Subcutaneous adipose tissue (tissue), 4 donors: ENCODE results near the gene LRRC7. TPM values are rescaled to one million over a fixed set of nuclear protein-coding genes. Genes with fewer than 3 reads are reported as not detected.

Source experiments
- total RNA-seq, 4 donors: library from RNA; depleted of rRNA; stranded (reverse); fragments of >200 nt; gene quantifications; one replicate each; pipeline ENCODE4 v1.1.0, GENCODE V29; 2016
- TF ChIP-seq, protein P1 (sequence below): fragments of 450-650 bp; IDR thresholded peaks from one replicate; pipeline ENCODE4 v1.5.1; 2016; ENCODE audit warnings: low read depth, mild to moderate bottlenecking, control low read depth, antibody characterized with exemption, moderate library complexity

The LRRC7 gene
- total RNA-seq, 4 donors from 2014 or later = not detected

DNA sequence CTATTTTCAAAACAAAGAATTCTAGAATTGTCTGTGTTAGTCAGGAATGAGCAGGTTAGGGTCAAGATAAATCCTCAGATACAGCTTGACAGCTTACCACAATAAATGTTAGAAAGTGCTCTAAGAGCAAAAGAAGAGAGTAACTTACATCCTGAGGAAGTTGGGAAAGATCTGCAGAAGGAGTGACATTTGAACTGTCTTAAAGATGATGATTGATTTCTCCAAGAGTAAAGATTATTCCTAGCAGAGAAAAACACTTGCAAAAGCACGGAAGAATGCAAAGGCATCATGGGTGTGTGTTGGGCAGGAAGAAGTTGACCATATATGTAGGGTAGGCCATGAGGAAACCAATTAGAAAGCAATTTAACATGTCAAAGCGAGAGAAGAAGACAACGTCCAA lies 175.4 kb downstream of the LRRC7 start:
- TF ChIP-seq, protein P1, sequence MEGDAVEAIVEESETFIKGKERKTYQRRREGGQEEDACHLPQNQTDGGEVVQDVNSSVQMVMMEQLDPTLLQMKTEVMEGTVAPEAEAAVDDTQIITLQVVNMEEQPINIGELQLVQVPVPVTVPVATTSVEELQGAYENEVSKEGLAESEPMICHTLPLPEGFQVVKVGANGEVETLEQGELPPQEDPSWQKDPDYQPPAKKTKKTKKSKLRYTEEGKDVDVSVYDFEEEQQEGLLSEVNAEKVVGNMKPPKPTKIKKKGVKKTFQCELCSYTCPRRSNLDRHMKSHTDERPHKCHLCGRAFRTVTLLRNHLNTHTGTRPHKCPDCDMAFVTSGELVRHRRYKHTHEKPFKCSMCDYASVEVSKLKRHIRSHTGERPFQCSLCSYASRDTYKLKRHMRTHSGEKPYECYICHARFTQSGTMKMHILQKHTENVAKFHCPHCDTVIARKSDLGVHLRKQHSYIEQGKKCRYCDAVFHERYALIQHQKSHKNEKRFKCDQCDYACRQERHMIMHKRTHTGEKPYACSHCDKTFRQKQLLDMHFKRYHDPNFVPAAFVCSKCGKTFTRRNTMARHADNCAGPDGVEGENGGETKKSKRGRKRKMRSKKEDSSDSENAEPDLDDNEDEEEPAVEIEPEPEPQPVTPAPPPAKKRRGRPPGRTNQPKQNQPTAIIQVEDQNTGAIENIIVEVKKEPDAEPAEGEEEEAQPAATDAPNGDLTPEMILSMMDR = no peak

GRCh38 chr1:69744381-69744780 lies 176.7 kb downstream of the LRRC7 start:
- TF ChIP-seq, protein P1 = no peak

DNA sequence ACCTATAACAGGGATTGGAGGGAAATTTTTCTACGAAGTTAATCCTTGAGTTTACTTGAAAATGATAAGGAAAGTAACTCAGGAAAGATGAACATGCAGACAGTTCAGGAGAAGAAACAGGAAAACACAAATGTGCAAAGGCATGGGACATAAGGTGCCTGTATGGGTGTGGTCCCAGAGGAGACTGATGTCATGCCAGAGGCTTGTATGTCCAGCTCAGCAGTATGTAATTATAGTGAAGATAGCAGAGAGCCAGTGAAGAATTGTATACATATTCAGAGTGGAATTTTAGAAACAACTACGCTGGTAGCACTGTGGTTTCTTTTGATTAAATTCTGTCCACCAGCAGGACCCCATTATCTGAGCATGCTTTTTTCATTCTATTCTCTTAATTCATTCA lies 179.5 kb downstream of the LRRC7 start:
- TF ChIP-seq, protein P1 = no peak

GRCh38 chr1:69750638-69751037 lies 182.9 kb downstream of the LRRC7 start:
- TF ChIP-seq, protein P1 = no peak

DNA sequence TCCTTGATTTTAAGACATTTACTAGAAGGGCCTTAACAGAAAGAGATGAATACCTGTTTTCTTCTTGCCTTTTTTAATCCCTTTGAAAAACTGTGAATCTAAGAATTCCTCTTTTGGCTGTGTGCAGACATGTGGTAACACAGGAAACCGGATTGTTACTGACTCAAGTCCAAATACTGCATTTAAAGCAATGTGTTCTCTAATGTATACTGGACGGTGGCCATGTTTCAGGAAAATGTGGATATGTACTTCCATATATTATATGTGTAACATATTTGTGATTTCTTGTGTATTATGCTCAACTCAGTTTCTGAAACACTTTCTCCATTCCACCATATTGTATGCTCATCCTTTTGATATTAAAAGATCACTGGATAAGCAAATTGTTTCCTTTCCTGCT lies 185.1 kb downstream of the LRRC7 start:
- TF ChIP-seq, protein P1 = no peak

- TF ChIP-seq, protein P1 = no peak
Measured at GRCh38 chr1:69754521-69754920, 186.8 kb downstream of the LRRC7 start.

DNA sequence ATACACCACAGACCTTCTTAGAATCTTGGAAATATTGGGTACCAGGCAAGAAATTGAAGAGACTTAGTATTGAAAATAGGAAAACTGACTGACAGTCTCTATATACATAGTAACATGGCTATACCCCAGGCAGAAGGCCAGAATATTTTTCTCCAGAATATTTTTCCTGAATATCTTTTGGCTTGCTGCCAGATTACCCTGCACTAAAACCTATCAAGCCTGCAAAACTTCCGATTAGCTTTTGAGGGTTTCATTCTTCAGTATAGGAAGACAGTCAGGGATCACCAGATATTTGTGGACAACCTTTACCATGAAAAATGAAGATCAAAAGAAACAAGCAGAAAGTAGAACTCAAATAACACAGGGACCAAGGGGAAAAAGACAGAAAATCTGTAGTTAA lies 187.9 kb downstream of the LRRC7 start:
- TF ChIP-seq, protein P1 = no peak
